SJCRH30 (cell line): Measurements from ENCODE around the gene SDR42E1. TPM values are rescaled to one million over a fixed set of nuclear protein-coding genes. Genes with fewer than 3 reads are reported as not detected.
"Not testable (repeated sequence)": the region's sequence is repeated elsewhere in the genome, so short reads cannot be mapped to it uniquely, and the experiment has no call there.

Source experiments
- DNase-seq, 2 experiments: peaks; one replicate each; pipeline ENCODE4 v3.0.0-alpha.2; 2015 to 2020
- H3K27ac ChIP-seq: fragments of 250-450 bp; sonication (Bioruptor Pico); 2 replicates; pipeline ENCODE4 v1.5.1; 2020; ENCODE audit warnings: mild to moderate bottlenecking, moderate library complexity
- H3K27me3 ChIP-seq: fragments of 250-450 bp; sonication (Bioruptor Pico); 2 replicates; pipeline ENCODE4 v1.5.1; 2020; ENCODE audit warnings: mild to moderate bottlenecking, moderate library complexity
- H3K36me3 ChIP-seq: fragments of 250-450 bp; sonication (Bioruptor Pico); 2 replicates; pipeline ENCODE4 v1.5.1; 2020; ENCODE audit warnings: mild to moderate bottlenecking, moderate library complexity
- H3K4me1 ChIP-seq: fragments of 250-450 bp; sonication (Bioruptor Pico); 2 replicates; pipeline ENCODE4 v1.5.1; 2020; ENCODE audit warnings: mild to moderate bottlenecking, moderate library complexity
- H3K4me3 ChIP-seq: fragments of 250-450 bp; sonication (Bioruptor Pico); 2 replicates; pipeline ENCODE4 v1.5.1; 2020; ENCODE audit warnings: mild to moderate bottlenecking, moderate library complexity
- H3K9me3 ChIP-seq: fragments of 250-450 bp; sonication (Bioruptor Pico); replicated peaks from 2 replicates; pipeline ENCODE4 v1.5.1; 2020; ENCODE audit warnings: mild to moderate bottlenecking, moderate library complexity
- total RNA-seq: library from RNA; depleted of rRNA; stranded (reverse); fragments of >200 nt; shearing (Covaris generic); gene quantifications from 2 replicates; pipeline ENCODE4 v1.2.3, GENCODE V29; 2014

SDR42E1 gene
- total RNA-seq, 1 experiment from 2014 or later: 0.47 TPM

GRCh38 chr16:82024316-82024715, 13.0 kb upstream of the SDR42E1 start:
- Histone ChIP-seq H3K4me3 (no peak overlapping the region), H3K4me1 (no peaks in the 10 kb centered on the region), H3K9me3 (no peaks in the 10 kb centered on the region), H3K27ac (no peak overlapping the region), H3K27me3 (no peaks in the 10 kb centered on the region), H3K36me3 (no peaks in the 10 kb centered on the region)
- no peak for DNase-seq

GRCh38 chr16:82023206-82023605, 11.9 kb upstream of the SDR42E1 start:
- Histone ChIP-seq H3K4me1 (no peaks in the 10 kb centered on the region), H3K4me3 (no peak overlapping the region), H3K36me3 (no peaks in the 10 kb centered on the region), H3K27ac (no peak overlapping the region), H3K9me3 (no peaks in the 10 kb centered on the region), H3K27me3 (no peaks in the 10 kb centered on the region)
- no peak for DNase-seq

- no peaks in the 10 kb centered on the region for H3K27me3 ChIP-seq
- no peak for DNase-seq
- H3K9me3 ChIP-seq: no peaks in the 10 kb centered on the region
Observed at GRCh38 chr16:82020051-82020450, 8.8 kb upstream of the SDR42E1 start.

GRCh38 chr16:82019535-82019934, 8.3 kb upstream of the SDR42E1 start:
- Histone ChIP-seq H3K4me1 (no peaks in the 10 kb centered on the region), H3K9me3 (no peaks in the 10 kb centered on the region; the same call in 1 of the 2 replicates), H3K27me3 (no peaks in the 10 kb centered on the region), H3K36me3 (no peaks in the 10 kb centered on the region), H3K27ac (no peak overlapping the region), H3K4me3 (no peak overlapping the region)
- no peak for DNase-seq

More at GRCh38 chr16:82020051-82020450, 8.8 kb upstream of the SDR42E1 start:
- H3K36me3 ChIP-seq: no peaks in the 10 kb centered on the region
- no peaks in the 10 kb centered on the region for H3K4me1 ChIP-seq
- no peak overlapping the region for H3K4me3 ChIP-seq
- H3K27ac ChIP-seq: no peak overlapping the region

GRCh38 chr16:82017911-82018568, 6.8 kb upstream of the SDR42E1 start:
- no peak for DNase-seq
- no peaks in the 10 kb centered on the region for H3K36me3 ChIP-seq
- H3K4me3 ChIP-seq: no peak overlapping the region
- no peaks in the 10 kb centered on the region for H3K27me3 ChIP-seq
- H3K4me1 ChIP-seq: no peaks in the 10 kb centered on the region
- no peaks in the 10 kb centered on the region; the same call in 1 of the 2 replicates for H3K9me3 ChIP-seq
- no peak overlapping the region for H3K27ac ChIP-seq

- Histone ChIP-seq H3K27me3 (no peaks in the 10 kb centered on the region), H3K4me3 (no peak overlapping the region), H3K27ac (no peak overlapping the region), H3K9me3 (no peaks in the 10 kb centered on the region; the same call in 1 of the 2 replicates), H3K36me3 (no peaks in the 10 kb centered on the region), H3K4me1 (no peaks in the 10 kb centered on the region)
- no peak for DNase-seq
Observed at GRCh38 chr16:82016964-82017363, 5.7 kb upstream of the SDR42E1 start.

GRCh38 chr16:82016263-82016662, 5.0 kb upstream of the SDR42E1 start:
- H3K27me3 ChIP-seq: no peaks in the 10 kb centered on the region
- peak in 1 of 2 experiments; percentile 10 for DNase-seq
- H3K9me3 ChIP-seq: no peaks in the 10 kb centered on the region; the same call in 1 of the 2 replicates

GRCh38 chr16:82013139-82013538, 1.9 kb upstream of the SDR42E1 start:
- Histone ChIP-seq H3K27ac (no peak overlapping the region), H3K4me3 (no peak overlapping the region), H3K9me3 (no peaks in the 10 kb centered on the region; the same call in 1 of the 2 replicates), H3K27me3 (no peaks in the 10 kb centered on the region), H3K4me1 (no peaks in the 10 kb centered on the region), H3K36me3 (no peaks in the 10 kb centered on the region)
- no peak for DNase-seq

More at GRCh38 chr16:82016263-82016662, 5.0 kb upstream of the SDR42E1 start:
- H3K4me3 ChIP-seq: no peak overlapping the region
- no peaks in the 10 kb centered on the region for H3K4me1 ChIP-seq
- no peak overlapping the region for H3K27ac ChIP-seq
- no peaks in the 10 kb centered on the region for H3K36me3 ChIP-seq

- H3K27me3 ChIP-seq: no peaks in the 10 kb centered on the region
- no peak overlapping the region for H3K27ac ChIP-seq
- H3K9me3 ChIP-seq: no peaks in the 10 kb centered on the region; the same call in 1 of the 2 replicates
- H3K4me1 ChIP-seq: no peaks in the 10 kb centered on the region
- H3K4me3 ChIP-seq: peak overlapping the region; percentile 30
- DNase-seq: no peak
- no peaks in the 10 kb centered on the region for H3K36me3 ChIP-seq
Observed at GRCh38 chr16:82010649-82011048, 621 bp downstream of the SDR42E1 start.

GRCh38 chr16:82009789-82010188, 1.5 kb downstream of the SDR42E1 start:
- DNase-seq, H3K36me3 ChIP-seq: not testable (repeated sequence)

GRCh38 chr16:82008957-82009592, 2.2 kb downstream of the SDR42E1 start:
- no peak for DNase-seq
- no peaks in the 10 kb centered on the region for H3K9me3 ChIP-seq

More at GRCh38 chr16:82009789-82010188, 1.5 kb downstream of the SDR42E1 start:
- H3K4me3 ChIP-seq, H3K27me3 ChIP-seq, H3K4me1 ChIP-seq, H3K9me3 ChIP-seq, H3K27ac ChIP-seq: not testable (repeated sequence)

GRCh38 chr16:82007189-82007588, 4.1 kb downstream of the SDR42E1 start:
- Histone ChIP-seq H3K36me3 (no peaks in the 10 kb centered on the region), H3K4me1 (no peaks in the 10 kb centered on the region), H3K27ac (no peak overlapping the region), H3K4me3 (no peak overlapping the region), H3K9me3 (no peaks in the 10 kb centered on the region), H3K27me3 (no peaks in the 10 kb centered on the region)
- no peak for DNase-seq

More at GRCh38 chr16:82008957-82009592, 2.2 kb downstream of the SDR42E1 start:
- no peak overlapping the region for H3K27ac ChIP-seq
- no peaks in the 10 kb centered on the region for H3K27me3 ChIP-seq
- H3K4me3 ChIP-seq: no peak overlapping the region
- no peaks in the 10 kb centered on the region for H3K4me1 ChIP-seq
- H3K36me3 ChIP-seq: no peaks in the 10 kb centered on the region

- no peak for DNase-seq
- Histone ChIP-seq H3K9me3 (no peaks in the 10 kb centered on the region), H3K36me3 (no peaks in the 10 kb centered on the region), H3K4me1 (no peaks in the 10 kb centered on the region), H3K27me3 (no peaks in the 10 kb centered on the region), H3K4me3 (no peak overlapping the region), H3K27ac (no peak overlapping the region)
Observed at GRCh38 chr16:82006036-82006435, 5.2 kb downstream of the SDR42E1 start.

GRCh38 chr16:82005027-82005830, 6.0 kb downstream of the SDR42E1 start:
- no peaks in the 10 kb centered on the region for H3K4me1 ChIP-seq
- H3K4me3 ChIP-seq: no peak overlapping the region
- H3K27ac ChIP-seq: no peak overlapping the region
- DNase-seq: no peak
- H3K36me3 ChIP-seq: no peaks in the 10 kb centered on the region
- H3K27me3 ChIP-seq: no peaks in the 10 kb centered on the region
- no peaks in the 10 kb centered on the region for H3K9me3 ChIP-seq

- no peaks in the 10 kb centered on the region for H3K36me3 ChIP-seq
- no peak overlapping the region for H3K4me3 ChIP-seq
- no peaks in the 10 kb centered on the region for H3K9me3 ChIP-seq
- no peak overlapping the region for H3K27ac ChIP-seq
- DNase-seq: no peak
- H3K4me1 ChIP-seq: no peaks in the 10 kb centered on the region
- H3K27me3 ChIP-seq: no peaks in the 10 kb centered on the region
Observed at GRCh38 chr16:82004601-82005000, 6.7 kb downstream of the SDR42E1 start.
